SK-MEL-5 (cell line): ENCODE results near the gene CD59. TPM values are rescaled to one million over a fixed set of nuclear protein-coding genes. Genes with fewer than 3 reads are reported as not detected.
"Not testable (repeated sequence)": the region's sequence is repeated elsewhere in the genome, so short reads cannot be mapped to it uniquely, and the experiment has no call there.

Source experiments
- DNase-seq: peaks from one replicate; pipeline ENCODE4 v3.0.0-alpha.2; 2016; ENCODE audit warnings: low read depth, low spot score
- in situ Hi-C: cut with HindIII; loops from 2 replicates; pipeline ENCODE4 v1.10.0; 2016; ENCODE audit warnings: low sequenced_read_pairs, high pct_unique_total_duplicates, low pct_unique_long_range_greater_than_20kb
- total RNA-seq: library from RNA; depleted of rRNA; stranded (reverse); fragments of >200 nt; shearing (Covaris generic); gene quantifications from 2 replicates; pipeline ENCODE4 v1.2.3, GENCODE V29; 2014

Gene CD59
- total RNA-seq, 1 experiment from 2014 or later = 634 TPM

DNA sequence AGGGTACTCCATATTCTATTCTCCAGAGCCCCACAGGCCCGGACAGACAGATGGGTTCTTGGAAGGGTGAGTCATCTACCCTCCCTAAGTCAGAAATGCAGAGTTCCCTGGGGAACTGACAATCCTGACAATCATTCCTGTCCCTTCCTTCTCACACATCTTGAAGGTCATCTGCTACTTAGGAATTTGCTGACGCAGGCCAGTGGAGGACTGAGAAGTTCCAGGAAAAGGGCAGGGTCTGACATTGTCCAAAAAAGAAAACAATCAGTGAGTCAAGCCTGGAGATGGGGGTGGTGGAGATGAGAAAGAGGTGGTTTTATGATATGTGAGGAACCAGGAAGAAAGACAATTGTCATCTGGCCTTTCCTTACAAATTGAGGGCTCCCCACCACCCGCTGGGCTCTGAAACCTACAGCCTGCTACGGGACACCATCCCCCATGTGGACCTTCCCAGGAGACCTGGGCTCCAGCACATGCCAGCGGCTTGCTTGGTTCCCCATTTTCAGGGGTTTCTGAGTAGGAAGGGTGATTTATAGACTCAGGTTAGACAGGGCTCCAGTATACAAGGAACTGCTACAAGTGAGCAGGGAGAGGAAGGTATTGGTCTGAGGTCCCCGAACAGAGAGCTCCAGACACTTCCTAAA lies 12.9 kb downstream of the CD59 start:
- in situ Hi-C loops = no loop called here
- peak; percentile 88 for DNase-seq

DNA sequence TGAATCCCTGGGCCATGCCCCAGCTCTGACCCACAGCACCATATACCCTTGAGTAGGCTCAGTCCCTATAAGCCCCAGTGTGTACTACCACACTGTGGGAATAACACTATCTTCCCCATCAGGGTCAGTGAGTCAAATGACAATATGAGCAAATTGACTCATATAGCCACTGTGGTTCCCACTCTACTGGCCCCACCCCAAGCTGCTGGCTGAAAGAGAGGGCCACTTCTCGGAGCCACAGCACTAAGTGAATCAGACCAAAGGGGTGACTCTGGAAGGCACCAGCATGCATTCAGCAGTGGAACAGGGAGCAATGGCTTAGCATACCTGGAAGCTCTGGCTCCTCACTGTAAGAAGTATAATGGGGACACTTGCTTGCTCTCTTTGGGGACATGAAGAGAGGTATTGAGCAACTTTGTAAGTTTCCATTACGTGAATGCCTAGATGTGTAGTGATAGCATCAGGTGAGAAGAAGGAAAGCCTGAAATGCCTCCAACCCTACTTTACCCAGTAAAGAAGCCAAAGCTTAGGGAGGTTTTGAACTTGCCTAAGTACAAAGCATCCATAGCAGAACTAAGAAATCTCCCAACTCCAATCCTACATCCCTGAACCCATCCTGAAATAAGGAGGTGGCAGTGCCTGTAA lies 13.5 kb downstream of the CD59 start:
- in situ Hi-C loops = no loop called here
- DNase-seq = no peak

DNA sequence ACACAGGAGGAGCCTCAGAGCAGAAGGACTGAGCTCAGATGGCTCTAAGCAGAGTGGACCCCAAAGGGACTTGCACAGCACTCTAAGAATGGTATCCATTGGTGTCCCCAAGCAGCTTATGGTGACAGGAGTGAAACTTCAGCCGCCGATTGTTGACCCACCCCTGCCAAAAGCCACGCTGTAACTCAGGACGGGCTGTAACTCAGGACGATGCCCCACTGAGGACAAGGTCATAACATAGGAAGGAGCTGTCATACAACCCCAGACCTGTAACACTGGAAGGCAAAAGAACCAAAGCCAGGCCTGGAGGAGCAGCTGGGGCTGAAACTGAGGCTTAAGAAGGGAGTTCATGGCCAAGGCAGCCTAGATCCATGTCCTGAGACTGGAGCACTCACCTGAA lies 14.2 kb downstream of the CD59 start:
- DNase-seq = no peak
- in situ Hi-C loops = no loop called here

DNA sequence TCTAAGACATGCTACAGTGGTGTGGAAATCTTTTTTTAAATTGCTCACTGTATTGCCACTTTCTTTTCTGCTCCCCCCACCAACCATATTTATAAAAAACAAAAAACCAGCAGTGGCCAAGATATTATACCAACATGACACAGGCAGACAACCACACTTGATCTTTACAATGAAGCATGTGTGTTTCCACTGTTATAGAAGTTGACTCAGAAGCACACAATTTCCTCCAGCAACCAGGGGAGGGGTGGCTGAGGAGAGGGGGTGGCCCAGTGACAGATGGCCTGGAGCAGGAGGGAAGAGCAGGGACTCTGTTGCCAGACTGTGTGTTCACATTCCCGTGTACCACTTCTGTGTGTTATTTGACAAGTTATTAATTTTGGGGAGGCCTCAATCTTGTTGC lies 14.8 kb downstream of the CD59 start:
- in situ Hi-C loops = no loop called here

DNA sequence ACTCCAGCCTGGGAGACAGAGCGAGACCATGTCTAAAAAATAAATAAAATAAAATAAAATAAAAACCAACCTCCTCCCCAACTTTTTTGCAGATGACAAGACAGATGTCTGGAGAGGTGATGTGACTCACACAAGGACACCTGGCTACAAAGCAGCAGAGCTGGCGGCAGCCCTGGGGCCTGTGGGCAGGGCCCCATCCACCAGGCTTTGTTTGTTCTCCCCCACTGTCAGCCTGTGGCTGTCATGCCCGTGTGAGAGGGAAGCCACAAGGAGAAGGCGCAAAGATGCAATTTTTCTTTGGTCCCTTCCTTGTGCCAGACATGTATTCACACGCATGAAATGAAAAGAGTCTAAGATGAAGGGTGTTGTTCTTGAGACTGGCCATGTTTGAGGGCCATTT lies 16.6 kb downstream of the CD59 start:
- DNase-seq = no peak
- in situ Hi-C loops = no loop called here

More for the DNA sequence above, 14.8 kb downstream of the CD59 start:
- DNase-seq = peak; percentile 89

DNA sequence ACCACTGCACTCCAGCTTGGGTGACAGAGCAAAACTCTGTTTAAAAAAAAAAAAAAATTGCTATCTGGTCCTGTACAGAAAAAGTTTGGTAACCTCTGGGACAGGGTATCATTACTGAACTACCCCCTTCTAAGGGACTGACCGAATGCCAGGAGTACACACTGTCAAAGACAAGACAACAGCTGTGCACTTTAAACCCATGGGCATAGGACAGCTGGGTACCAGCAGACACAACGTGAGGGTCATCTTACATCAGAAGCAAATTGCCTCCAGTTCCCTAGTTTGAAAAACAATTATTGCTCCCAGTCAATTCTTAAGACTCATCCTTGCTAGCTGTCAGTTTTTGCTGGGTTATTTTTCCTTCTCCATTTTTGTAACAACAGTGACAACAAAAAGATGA lies 17.8 kb downstream of the CD59 start:
- no peak for DNase-seq
- in situ Hi-C loops = no loop called here

DNA sequence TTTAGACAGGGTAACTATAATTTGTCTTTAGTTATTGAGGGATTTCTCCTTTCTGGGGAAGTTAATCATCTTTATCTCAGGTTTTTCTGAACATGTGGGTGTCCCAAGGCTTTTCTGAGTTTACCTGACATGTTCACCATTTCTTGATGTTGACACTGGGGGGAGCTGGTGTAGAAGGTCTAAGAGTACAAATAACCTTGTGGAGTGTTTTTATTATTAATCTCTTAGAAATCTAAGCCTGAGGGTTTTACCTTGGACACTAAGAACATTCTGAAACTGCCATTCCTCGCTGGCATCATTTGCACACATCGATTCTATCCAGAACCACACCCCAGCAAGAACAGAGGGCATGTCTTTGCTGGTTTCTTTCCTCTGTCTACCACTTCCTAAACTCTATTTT lies 20.0 kb downstream of the CD59 start:
- in situ Hi-C loops = no loop called here
- peak; percentile 65 for DNase-seq

DNA sequence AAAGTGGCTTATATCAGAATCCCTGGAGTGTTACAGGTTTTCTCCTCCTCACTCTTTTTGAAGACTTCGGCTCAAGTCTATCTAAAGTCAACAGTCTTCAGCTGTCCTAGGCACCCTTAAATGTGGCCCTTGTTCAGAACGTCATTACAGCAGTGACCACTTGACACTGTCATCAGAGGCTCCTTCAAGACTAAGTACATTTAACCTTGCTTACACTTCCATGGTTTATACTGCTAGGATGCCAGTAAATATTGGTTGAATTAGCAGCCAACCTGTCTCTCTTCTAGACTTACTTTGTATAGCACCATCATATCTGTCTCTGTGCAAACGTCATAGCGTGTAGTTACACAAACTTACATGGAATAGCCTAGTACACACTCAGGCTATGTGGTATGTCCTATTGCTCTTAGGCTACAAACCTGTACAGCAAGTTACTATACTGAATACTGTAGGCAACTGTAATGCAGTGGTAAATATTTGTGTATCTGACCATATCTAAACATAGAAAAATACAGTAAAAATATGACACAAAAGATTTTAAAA lies 22.3 kb downstream of the CD59 start:
- in situ Hi-C loops = no loop called here
- DNase-seq = no peak

DNA sequence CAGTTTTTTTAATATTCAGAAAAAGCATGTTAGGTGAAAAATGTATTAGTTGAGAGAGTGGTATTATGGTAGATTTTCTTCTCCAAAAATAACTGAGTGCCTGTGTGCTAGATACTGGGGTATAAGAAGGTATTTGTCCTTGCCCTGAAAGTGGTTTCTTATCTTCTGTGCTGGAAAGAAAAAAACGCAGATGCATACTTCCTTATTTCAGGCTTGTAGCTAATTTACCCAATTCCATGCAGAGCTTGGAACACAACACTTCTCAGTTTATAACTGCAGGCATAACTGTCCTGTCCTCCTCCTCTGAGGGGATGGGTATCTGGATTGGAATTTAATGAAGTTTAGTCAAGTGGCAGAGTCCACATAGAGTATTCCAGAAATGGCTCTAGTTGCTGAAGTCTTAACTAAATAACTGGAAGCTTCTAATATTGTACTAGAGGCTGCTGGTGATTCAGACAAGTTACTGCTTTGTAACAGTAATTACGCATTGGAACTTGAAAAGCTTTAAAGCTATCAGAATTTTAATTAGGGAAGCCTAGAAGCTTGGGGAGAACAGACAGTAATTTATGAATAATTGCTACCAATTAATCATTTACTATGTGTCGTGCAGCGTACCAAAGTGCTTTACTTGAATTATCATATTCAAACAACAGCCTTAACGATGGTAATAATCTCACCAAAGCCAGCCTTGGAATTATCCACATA lies 22.9 kb downstream of the CD59 start:
- in situ Hi-C loops = no loop called here
- no peak for DNase-seq

DNA sequence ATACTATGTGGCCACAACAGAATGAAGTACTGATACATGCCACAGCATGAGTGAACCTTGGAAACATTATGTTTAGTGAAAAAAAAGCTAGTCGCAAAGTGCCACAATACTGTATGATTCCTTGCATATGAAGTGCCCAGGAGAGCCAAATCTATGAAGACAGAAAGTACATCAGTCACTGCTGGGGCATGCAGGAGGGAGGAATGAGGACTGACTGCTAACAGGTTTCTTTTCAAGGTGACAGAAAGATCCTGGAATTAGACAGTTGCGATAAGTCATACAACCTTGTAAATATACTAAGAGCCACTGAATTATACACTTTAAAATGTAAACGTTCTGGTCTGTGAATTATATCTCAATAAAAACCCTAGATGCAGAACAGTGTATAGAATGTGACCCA lies 23.8 kb downstream of the CD59 start:
- in situ Hi-C loops = no loop called here
- no peak for DNase-seq

DNA sequence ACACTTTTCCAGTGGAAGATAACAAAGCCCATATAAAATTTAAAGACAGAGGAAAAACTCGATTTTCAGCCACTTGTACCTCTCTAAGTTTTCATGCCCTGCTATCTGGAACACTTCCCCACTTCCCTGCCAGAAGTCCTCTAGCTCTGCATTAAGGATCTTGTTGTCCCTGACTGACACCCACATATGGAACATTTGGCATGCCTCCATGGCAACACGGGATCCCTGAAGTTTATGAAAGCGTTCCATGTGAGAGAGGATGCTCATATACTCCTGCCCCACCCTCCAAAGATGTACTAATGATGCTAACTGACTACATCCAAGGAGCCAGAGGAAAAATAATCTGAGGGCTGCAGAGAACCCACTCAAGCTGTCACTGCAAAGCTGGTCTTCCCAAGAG lies 26.8 kb downstream of the CD59 start:
- in situ Hi-C loops = no loop called here
- DNase-seq = no peak

DNA sequence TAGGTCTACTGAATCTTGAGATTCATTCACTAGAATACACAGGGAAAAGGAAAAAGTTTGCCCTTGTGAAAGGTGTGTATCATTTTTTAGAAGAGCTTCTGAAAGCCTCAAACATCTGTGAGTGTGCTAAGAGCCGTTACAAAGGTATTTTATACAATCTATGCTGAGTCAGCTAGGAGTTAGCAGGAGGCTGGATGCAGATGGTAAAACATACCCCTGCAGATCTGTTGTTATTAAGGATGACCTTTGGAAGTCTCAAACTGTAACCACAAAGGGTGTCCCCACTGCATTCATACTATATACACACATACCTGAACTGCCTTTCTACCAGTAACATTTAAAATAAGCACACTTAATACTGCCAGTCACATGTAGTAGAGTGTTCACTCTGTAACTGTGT lies 27.2 kb downstream of the CD59 start:
- DNase-seq = no peak
- in situ Hi-C loops = no loop called here

DNA sequence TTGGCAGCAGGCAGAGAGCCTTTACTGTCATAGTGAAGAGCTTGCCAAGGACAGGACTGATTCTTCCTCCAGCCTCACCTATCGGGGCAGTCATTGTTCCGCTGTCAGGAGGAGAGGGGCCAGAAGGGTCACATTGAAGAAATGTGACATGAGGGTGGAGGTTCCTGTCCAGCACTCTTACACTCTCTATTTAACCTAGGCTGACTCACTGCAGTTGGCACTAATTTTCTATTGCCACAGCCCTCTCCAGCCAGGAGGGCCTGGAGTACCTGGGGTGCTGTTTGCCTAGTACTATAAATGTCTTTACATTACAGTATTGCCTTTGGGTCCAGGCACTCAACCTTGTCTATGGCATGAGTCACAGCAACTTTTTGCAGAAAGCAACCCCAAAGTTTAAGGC lies 28.4 kb downstream of the CD59 start:
- in situ Hi-C loops, DNase-seq: not testable (repeated sequence)

DNA sequence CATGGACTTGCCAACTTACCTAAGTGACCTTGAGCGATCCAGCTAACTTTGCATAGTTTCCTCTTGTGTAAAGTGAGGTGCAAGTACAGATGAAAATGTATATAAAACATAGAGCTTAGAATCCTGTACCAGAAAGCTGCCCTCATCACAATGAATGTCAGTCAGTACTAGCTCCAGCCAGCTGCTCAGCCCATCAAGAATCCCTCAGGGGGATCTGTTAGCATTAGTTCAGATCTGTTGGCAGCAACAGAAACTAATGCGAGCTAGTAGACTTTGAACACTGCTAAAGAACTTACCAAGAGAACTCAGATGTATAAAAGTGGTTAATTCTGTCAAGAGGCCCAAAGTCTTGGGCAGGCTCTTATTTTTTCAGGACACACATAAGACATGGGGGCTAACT lies 29.3 kb downstream of the CD59 start:
- in situ Hi-C loops = no loop called here
- no peak for DNase-seq

DNA sequence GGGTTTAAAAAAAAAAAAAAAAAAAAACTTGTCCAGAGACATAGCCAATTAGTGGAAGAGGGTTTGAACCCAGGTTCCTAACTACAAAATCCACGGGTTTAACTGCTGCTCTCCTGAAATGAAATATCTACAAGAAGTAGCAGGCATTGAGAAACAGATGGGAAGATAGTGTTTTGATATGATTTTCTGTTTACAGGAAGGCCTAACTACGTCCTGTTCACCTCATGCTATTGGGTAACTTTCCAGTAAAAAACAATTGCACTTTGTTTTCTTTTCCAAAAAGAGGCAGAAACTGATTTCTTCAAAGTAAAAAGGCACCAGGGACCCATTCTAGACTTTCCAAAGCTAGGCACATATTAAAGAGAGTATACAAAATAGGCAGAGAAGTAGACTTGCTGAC lies 29.7 kb downstream of the CD59 start:
- in situ Hi-C loops = no loop called here

DNA sequence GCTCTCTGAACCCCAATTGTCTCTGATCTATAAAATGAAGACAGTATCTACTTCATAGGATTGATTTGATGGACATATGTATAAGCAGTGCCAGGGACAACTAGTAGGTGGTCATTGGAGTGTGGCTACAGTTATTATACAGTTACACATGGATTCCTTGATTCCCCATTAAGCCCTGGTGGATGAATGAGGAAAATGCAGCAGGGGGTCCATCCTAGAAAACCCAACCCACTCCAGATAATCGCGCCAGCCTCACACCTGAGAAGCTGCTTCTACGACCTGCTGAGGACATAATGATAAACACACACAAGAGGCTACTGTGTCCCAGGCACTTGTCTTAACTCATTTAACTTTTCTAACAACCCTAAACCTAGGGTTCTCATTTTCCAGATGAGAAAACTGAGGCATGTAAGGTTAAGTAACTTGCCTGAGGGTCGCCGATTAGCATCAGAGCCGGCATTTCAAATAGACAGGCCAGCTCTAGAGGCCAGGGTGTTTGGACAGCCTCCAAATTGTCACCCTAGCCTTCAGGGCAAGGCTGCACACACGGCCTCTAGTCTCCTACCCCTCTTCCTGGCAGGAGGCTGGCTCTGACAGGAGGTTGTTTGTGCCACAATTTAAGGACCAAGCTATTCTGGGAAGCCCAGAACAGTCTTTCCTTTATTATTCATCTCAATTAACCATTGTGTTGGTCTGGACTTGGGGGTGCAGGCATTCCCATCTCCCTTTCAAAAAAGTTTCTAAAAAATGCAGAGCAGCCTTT lies 31.8 kb downstream of the CD59 start:
- peak; percentile 95 for DNase-seq
- in situ Hi-C loops = no loop called here

More for the DNA sequence above, 29.7 kb downstream of the CD59 start:
- peak; percentile 44 for DNase-seq

DNA sequence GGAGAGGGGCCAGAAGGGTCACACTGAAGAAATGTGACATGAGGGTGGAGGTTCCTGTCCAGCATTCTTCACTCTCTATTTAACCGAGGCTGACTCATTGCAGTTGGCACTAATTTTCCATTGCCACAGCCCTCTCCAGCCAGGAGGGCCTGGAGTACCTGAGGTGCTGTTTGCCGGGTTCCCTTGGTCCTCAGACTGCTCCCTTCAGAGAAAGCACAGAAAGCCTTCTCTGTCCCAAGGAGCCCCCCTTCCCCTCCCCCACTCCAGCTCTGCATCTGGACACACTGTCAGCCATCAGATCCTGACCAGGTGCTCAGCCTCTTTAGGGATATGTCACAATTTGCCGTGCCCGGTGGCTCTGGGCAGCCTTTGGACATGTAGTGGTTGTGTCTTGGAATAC lies 32.4 kb downstream of the CD59 start:
- in situ Hi-C loops = no loop called here
- DNase-seq = no peak

DNA sequence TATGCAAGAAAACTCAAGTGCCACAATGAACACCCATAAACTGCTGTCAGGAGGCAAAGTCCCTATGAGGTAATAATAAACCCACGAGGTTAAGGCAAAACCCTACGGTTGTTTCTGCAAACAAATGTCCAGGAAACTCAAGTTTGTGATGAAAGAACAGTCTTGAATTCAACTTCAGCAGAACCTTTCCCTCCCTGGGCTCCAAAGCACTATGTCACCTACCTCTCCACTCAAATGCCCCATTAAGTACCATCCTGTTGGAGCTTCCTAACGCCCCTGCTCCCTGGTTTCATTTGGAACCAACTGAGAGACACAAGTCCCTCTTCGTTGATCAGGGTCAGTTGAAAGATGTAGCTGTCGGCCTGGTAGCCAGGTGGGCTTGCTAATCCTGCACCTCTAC lies 33.0 kb downstream of the CD59 start:
- in situ Hi-C loops = no loop called here
- no peak for DNase-seq
